ENCODE results near the gene NOP53.

DNA sequence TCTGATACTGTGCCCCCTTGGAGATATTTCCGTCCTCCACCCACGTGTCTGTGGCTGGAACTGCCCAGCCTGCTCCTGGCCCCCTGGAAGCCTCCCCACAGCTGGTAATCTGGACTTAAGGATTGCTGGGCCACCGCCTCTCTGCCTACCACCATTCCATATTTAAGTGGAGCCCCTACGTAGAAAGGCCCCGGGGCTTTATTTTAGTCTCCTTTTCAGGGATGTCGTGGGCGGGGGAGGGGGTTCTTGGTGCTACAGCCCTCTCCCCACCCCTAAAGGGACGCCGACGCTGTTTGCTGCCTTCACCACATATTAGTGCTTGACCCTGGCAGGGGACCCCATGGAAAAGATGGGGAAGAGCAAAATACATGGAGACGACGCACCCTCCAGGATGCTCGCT, 2.7 kb upstream of the NOP53 start:
- TF ChIP-seq MAFK (conservative IDR thresholded peaks at IDR 0.05 in 1 of 2, IDR thresholded peaks at IDR 0.05 in 1 of 2; ENCODE audit: low read length in 2 of 2): no peak
- no peak for TF ChIP-seq POLR2A (IDR thresholded peaks at IDR 0.05; ENCODE audit: insufficient read depth in 1 of 2, low read depth in 2 of 2, low read length in 2 of 2)
- TF ChIP-seq ZNF124 (CRISPR knock-in tag; IDR thresholded peaks at IDR 0.05): no peak
- no peak for TF ChIP-seq NR1H2 (CRISPR knock-in tag; IDR thresholded peaks at IDR 0.05; ENCODE audit: borderline replicate concordance, low read depth)
- no peak for TF ChIP-seq BRCA1 (CRISPR knock-in tag; IDR thresholded peaks at IDR 0.05)
- no peak for TF ChIP-seq ZNF234 (CRISPR knock-in tag; conservative IDR thresholded peaks at IDR 0.05)
- TF ChIP-seq, protein P1, sequence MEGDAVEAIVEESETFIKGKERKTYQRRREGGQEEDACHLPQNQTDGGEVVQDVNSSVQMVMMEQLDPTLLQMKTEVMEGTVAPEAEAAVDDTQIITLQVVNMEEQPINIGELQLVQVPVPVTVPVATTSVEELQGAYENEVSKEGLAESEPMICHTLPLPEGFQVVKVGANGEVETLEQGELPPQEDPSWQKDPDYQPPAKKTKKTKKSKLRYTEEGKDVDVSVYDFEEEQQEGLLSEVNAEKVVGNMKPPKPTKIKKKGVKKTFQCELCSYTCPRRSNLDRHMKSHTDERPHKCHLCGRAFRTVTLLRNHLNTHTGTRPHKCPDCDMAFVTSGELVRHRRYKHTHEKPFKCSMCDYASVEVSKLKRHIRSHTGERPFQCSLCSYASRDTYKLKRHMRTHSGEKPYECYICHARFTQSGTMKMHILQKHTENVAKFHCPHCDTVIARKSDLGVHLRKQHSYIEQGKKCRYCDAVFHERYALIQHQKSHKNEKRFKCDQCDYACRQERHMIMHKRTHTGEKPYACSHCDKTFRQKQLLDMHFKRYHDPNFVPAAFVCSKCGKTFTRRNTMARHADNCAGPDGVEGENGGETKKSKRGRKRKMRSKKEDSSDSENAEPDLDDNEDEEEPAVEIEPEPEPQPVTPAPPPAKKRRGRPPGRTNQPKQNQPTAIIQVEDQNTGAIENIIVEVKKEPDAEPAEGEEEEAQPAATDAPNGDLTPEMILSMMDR (CRISPR knock-in tag; IDR thresholded peaks at IDR 0.05): no peak
- TF ChIP-seq, protein P2, sequence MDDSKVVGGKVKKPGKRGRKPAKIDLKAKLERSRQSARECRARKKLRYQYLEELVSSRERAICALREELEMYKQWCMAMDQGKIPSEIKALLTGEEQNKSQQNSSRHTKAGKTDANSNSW (CRISPR knock-in tag; IDR thresholded peaks at IDR 0.05; ENCODE audit: borderline replicate concordance): no peak
- TF ChIP-seq HCFC1 (IDR thresholded peaks at IDR 0.05; ENCODE audit: low read depth, low read length): no peak
- no peak for TF ChIP-seq CBX5 (CRISPR knock-in tag; IDR thresholded peaks at IDR 0.05; ENCODE audit: borderline replicate concordance)
- TF ChIP-seq EP300 (IDR thresholded peaks at IDR 0.05; ENCODE audit: low read depth in 2 of 2, low read length in 2 of 2): no peak
- TF ChIP-seq EP300 (CRISPR knock-in tag; IDR thresholded peaks at IDR 0.05; ENCODE audit: borderline replicate concordance): no peak
- TF ChIP-seq ZNF724P (CRISPR knock-in tag; IDR thresholded peaks at IDR 0.05; ENCODE audit: borderline replicate concordance): no peak
